HUES64 (cell line): ENCODE results near the gene XXYLT1.

Source experiments
- H3K27ac ChIP-seq: 2 replicates; pipeline ENCODE4 v1.7.0; 2013; ENCODE audit warnings: low read depth, low read length, inconsistent platforms
- H3K27me3 ChIP-seq: 2 replicates; pipeline ENCODE4 v1.6.1; 2013; ENCODE audit warnings: mild to moderate bottlenecking, low read length; ENCODE audit not compliant: insufficient read depth
- H3K36me3 ChIP-seq: 2 replicates; pipeline ENCODE4 v1.6.1; 2013; ENCODE audit warnings: mild to moderate bottlenecking, low read length; ENCODE audit not compliant: insufficient read depth
- H3K4me1 ChIP-seq: 2 replicates; pipeline ENCODE4 v1.6.1; 2013; ENCODE audit warnings: mild to moderate bottlenecking, low read length, moderate library complexity; ENCODE audit not compliant: insufficient read depth
- H3K4me3 ChIP-seq: 2 replicates; pipeline ENCODE4 v1.5.1; 2013; ENCODE audit warnings: mild to moderate bottlenecking, low read length, moderate library complexity
- H3K9ac ChIP-seq: 2 replicates; pipeline ENCODE4 v1.6.1; 2013; ENCODE audit warnings: mild to moderate bottlenecking, low read depth, low read length
- H3K9me3 ChIP-seq: 2 replicates; pipeline ENCODE4 v1.6.1; 2013; ENCODE audit warnings: low read depth, low read length; ENCODE audit not compliant: insufficient read depth
- WGBS: fragments of 150-250, 120-280 bp; methylation state at CpG from one replicate; pipeline ENCODE4 v1.1.7; 2013; ENCODE audit warnings: missing lambda C conversion rate; 5-methylcytosine and 5-hydroxymethylcytosine counted together

Gene XXYLT1

GRCh38 chr3:195160908-195161434, 110.0 kb downstream of the XXYLT1 start:
- H3K4me1 ChIP-seq, result peaks cover 12% of the 10 kb centered on the region
- H3K27ac ChIP-seq, result no peak overlapping the region
- H3K4me3 ChIP-seq, result no peak overlapping the region
- H3K9ac ChIP-seq, result no peak overlapping the region; the same call in 1 of the 2 replicates
- no peaks in the 10 kb centered on the region for H3K27me3 ChIP-seq
- no peaks in the 10 kb centered on the region for H3K9me3 ChIP-seq
- H3K36me3 ChIP-seq, result no peaks in the 10 kb centered on the region; the same call in 1 of the 2 replicates
- WGBS, result 93% methylated on average over 11 of the region's 11 CpGs

GRCh38 chr3:195160257-195160898, 110.6 kb downstream of the XXYLT1 start:
- Histone ChIP-seq H3K4me3 (no peak overlapping the region), H3K36me3 (peaks cover 4% of the 10 kb centered on the region; the same call in 1 of the 2 replicates), H3K4me1 (peaks cover 17% of the 10 kb centered on the region), H3K27me3 (no peaks in the 10 kb centered on the region), H3K9ac (peak overlapping the region; percentile 26; the same call in 1 of the 2 replicates), H3K9me3 (no peaks in the 10 kb centered on the region), H3K27ac (no peak overlapping the region)
- 82% methylated on average over 14 of the region's 14 CpGs for WGBS

GRCh38 chr3:195159814-195160165, 111.2 kb downstream of the XXYLT1 start:
- peaks cover 23% of the 10 kb centered on the region for H3K4me1 ChIP-seq
- H3K4me3 ChIP-seq, result no peak overlapping the region
- no peaks in the 10 kb centered on the region for H3K9me3 ChIP-seq
- H3K27me3 ChIP-seq, result no peaks in the 10 kb centered on the region
- H3K9ac ChIP-seq, result no peak overlapping the region
- H3K27ac ChIP-seq, result no peak overlapping the region
- H3K36me3 ChIP-seq, result peaks cover 4% of the 10 kb centered on the region; the same call in 1 of the 2 replicates
- WGBS, result 96% methylated on average over 6 of the region's 6 CpGs

- Histone ChIP-seq H3K4me1 (peaks cover 29% of the 10 kb centered on the region), H3K4me3 (no peak overlapping the region), H3K27ac (no peak overlapping the region), H3K36me3 (peaks cover 4% of the 10 kb centered on the region; the same call in 1 of the 2 replicates), H3K9me3 (no peaks in the 10 kb centered on the region), H3K27me3 (no peaks in the 10 kb centered on the region), H3K9ac (no peak overlapping the region)
- WGBS, result 94% methylated on average over 10 of the region's 10 CpGs
These were observed 111.7 kb downstream of the XXYLT1 start for GRCh38 chr3:195159117-195159813.

GRCh38 chr3:195156286-195156890, 114.6 kb downstream of the XXYLT1 start:
- Histone ChIP-seq H3K9ac (no peak overlapping the region), H3K27me3 (no peaks in the 10 kb centered on the region), H3K4me1 (peaks cover 56% of the 10 kb centered on the region), H3K9me3 (no peaks in the 10 kb centered on the region), H3K4me3 (no peak overlapping the region), H3K36me3 (peaks cover 4% of the 10 kb centered on the region; the same call in 1 of the 2 replicates), H3K27ac (no peak overlapping the region)
- 87% methylated on average over 20 of the region's 20 CpGs for WGBS

GRCh38 chr3:195155570-195156241, 115.3 kb downstream of the XXYLT1 start:
- H3K36me3 ChIP-seq, result peaks cover 4% of the 10 kb centered on the region; the same call in 1 of the 2 replicates
- H3K4me1 ChIP-seq, result peaks cover 60% of the 10 kb centered on the region
- peak overlapping the region; percentile 57; the same call in 1 of the 2 replicates for H3K27ac ChIP-seq

GRCh38 chr3:195154793-195155535, 116.0 kb downstream of the XXYLT1 start:
- WGBS, result 36% methylated on average over 15 of the region's 16 CpGs
- no peak overlapping the region for H3K9ac ChIP-seq
- H3K36me3 ChIP-seq, result peaks cover 4% of the 10 kb centered on the region; the same call in 1 of the 2 replicates
- H3K4me3 ChIP-seq, result no peak overlapping the region
- H3K27ac ChIP-seq, result peak overlapping the region; percentile 57; the same call in 1 of the 2 replicates
- peaks cover 56% of the 10 kb centered on the region for H3K4me1 ChIP-seq
- H3K9me3 ChIP-seq, result no peaks in the 10 kb centered on the region
- H3K27me3 ChIP-seq, result no peaks in the 10 kb centered on the region

More at GRCh38 chr3:195155570-195156241, 115.3 kb downstream of the XXYLT1 start:
- no peak overlapping the region for H3K9ac ChIP-seq
- H3K27me3 ChIP-seq, result no peaks in the 10 kb centered on the region
- H3K4me3 ChIP-seq, result no peak overlapping the region
- WGBS, result 88% methylated on average over 17 of the region's 17 CpGs
- no peaks in the 10 kb centered on the region for H3K9me3 ChIP-seq

- WGBS, result 69% methylated on average over 16 of the region's 16 CpGs
- peaks cover 62% of the 10 kb centered on the region for H3K4me1 ChIP-seq
- no peaks in the 10 kb centered on the region for H3K27me3 ChIP-seq
- peak overlapping the region; percentile 58; the same call in 1 of the 2 replicates for H3K27ac ChIP-seq
- peaks cover 4% of the 10 kb centered on the region; the same call in 1 of the 2 replicates for H3K36me3 ChIP-seq
- no peaks in the 10 kb centered on the region for H3K9me3 ChIP-seq
- H3K9ac ChIP-seq, result no peak overlapping the region
- no peak overlapping the region for H3K4me3 ChIP-seq
These were observed 116.7 kb downstream of the XXYLT1 start for GRCh38 chr3:195154111-195154791.

- WGBS, result 85% methylated on average over 8 of the region's 8 CpGs
- peak overlapping the region; percentile 58 for H3K27ac ChIP-seq
- H3K4me3 ChIP-seq, result no peak overlapping the region
- no peak overlapping the region; the same call in 1 of the 2 replicates for H3K9ac ChIP-seq
- H3K27me3 ChIP-seq, result no peaks in the 10 kb centered on the region
- H3K36me3 ChIP-seq, result peaks cover 4% of the 10 kb centered on the region; the same call in 1 of the 2 replicates
- H3K4me1 ChIP-seq, result peaks cover 68% of the 10 kb centered on the region
- no peaks in the 10 kb centered on the region for H3K9me3 ChIP-seq
These were observed 117.3 kb downstream of the XXYLT1 start for GRCh38 chr3:195153653-195154052.

GRCh38 chr3:195153130-195153529, 117.8 kb downstream of the XXYLT1 start:
- Histone ChIP-seq H3K27me3 (no peaks in the 10 kb centered on the region), H3K4me1 (peaks cover 74% of the 10 kb centered on the region), H3K4me3 (no peak overlapping the region), H3K27ac (peak overlapping the region; percentile 58), H3K9me3 (no peaks in the 10 kb centered on the region), H3K36me3 (peaks cover 4% of the 10 kb centered on the region; the same call in 1 of the 2 replicates), H3K9ac (peak overlapping the region; percentile 34; the same call in 1 of the 2 replicates)
- 17% methylated on average over 7 of the region's 7 CpGs for WGBS
